ENCODE data around the gene PRPF6. TPM values are rescaled to one million over a fixed set of nuclear protein-coding genes. Genes with fewer than 3 reads are reported as not detected.

The PRPF6 gene
- total and polyA plus RNA-seq, 2 of the 13 experiments (the other 11 are each of a cell fraction or from before 2014, with no cell fraction given) = 63.7 to 101 TPM

GRCh38 chr20:64041040-64041780, 60.3 kb downstream of the PRPF6 start (continued):
- TF ChIP-seq CENPT (CRISPR knock-in tag; IDR thresholded peaks at IDR 0.05; ENCODE audit: low read depth) (peak; percentile 44; the same call in 1 of the 2 replicates), ZSCAN30 (CRISPR knock-in tag; IDR thresholded peaks at IDR 0.05) (no peak), ZNF772 (CRISPR knock-in tag; IDR thresholded peaks at IDR 0.05) (peak; percentile 90; the same call in 1 of the 2 replicates), ZFY (CRISPR knock-in tag; IDR thresholded peaks at IDR 0.05) (peak; percentile 69), ZNF781 (CRISPR knock-in tag; IDR thresholded peaks at IDR 0.05; ENCODE audit: borderline replicate concordance, not compliant biosample characterization) (peak; percentile 10), KAT8 (CRISPR knock-in tag; IDR thresholded peaks at IDR 0.05) (0 out of 2 replicates have a peak, but pooled peaks have one; percentile 58), E2F5 (CRISPR knock-in tag; conservative IDR thresholded peaks at IDR 0.05) (peak; percentile 33; the same call in 1 of the 2 replicates), TBP (CRISPR knock-in tag; IDR thresholded peaks at IDR 0.05) (no peak), SNAPC5 (CRISPR knock-in tag; IDR thresholded peaks at IDR 0.05; ENCODE audit: borderline replicate concordance) (0 out of 2 replicates have a peak, but pooled peaks have one; percentile 68), ZNF292 (CRISPR knock-in tag; IDR thresholded peaks at IDR 0.05; ENCODE audit: borderline replicate concordance, low read depth) (peak; percentile 17; the same call in 1 of the 2 replicates), BHLHE40 (IDR thresholded peaks at IDR 0.05; ENCODE audit: low read length) (0 out of 2 replicates have a peak, but pooled peaks have one; percentile 1), MYC (CRISPR knock-in tag; IDR thresholded peaks at IDR 0.05; ENCODE audit: borderline replicate concordance) (peak; percentile 93), ZMYM3 (CRISPR knock-in tag; IDR thresholded peaks at IDR 0.05) (peak; percentile 48; the same call in 1 of the 2 replicates), ZNF563 (CRISPR knock-in tag; IDR thresholded peaks at IDR 0.05) (peak; percentile 58; the same call in 1 of the 2 replicates), EHMT2 (IDR thresholded peaks at IDR 0.05; ENCODE audit: borderline replicate concordance, low read depth, low read length) (no peak), ZNF878 (CRISPR knock-in tag; IDR thresholded peaks at IDR 0.05) (no peak), SNAI1 (CRISPR knock-in tag; IDR thresholded peaks at IDR 0.05; ENCODE audit: borderline replicate concordance) (peak; percentile 78; the same call in 1 of the 2 replicates), KDM5B (CRISPR knock-in tag; IDR thresholded peaks at IDR 0.05; ENCODE audit: borderline replicate concordance) (peak; percentile 46; the same call in 1 of the 2 replicates), TOE1 (CRISPR knock-in tag; IDR thresholded peaks at IDR 0.05) (peak; percentile 69; the same call in 1 of the 2 replicates), ZNF704 (CRISPR knock-in tag; IDR thresholded peaks at IDR 0.05; ENCODE audit: borderline replicate concordance) (0 out of 2 replicates have a peak, but pooled peaks have one; percentile 11), ZSCAN5A (CRISPR knock-in tag; IDR thresholded peaks at IDR 0.05; ENCODE audit: borderline replicate concordance) (no peak; the same call in 1 of the 2 replicates), YY1 (IDR thresholded peaks at IDR 0.05; ENCODE audit: insufficient read depth, insufficient replicate concordance, low read depth, low read length) (peak; percentile 31), ZNF891 (CRISPR knock-in tag; IDR thresholded peaks at IDR 0.05) (peak; percentile 30), GLMP (CRISPR knock-in tag; IDR thresholded peaks at IDR 0.05; ENCODE audit: borderline replicate concordance) (no peak)

Data from HepG2 (cell line).